Kidney capillary endothelial cell (primary cell): Measurements from ENCODE around the gene SH2D3C.

ENCODE experiments used
- DNase-seq: peaks from one replicate; pipeline ENCODE4 v3.0.0-alpha.2; 2018; ENCODE audit warnings: low spot score

SH2D3C gene, protein sequence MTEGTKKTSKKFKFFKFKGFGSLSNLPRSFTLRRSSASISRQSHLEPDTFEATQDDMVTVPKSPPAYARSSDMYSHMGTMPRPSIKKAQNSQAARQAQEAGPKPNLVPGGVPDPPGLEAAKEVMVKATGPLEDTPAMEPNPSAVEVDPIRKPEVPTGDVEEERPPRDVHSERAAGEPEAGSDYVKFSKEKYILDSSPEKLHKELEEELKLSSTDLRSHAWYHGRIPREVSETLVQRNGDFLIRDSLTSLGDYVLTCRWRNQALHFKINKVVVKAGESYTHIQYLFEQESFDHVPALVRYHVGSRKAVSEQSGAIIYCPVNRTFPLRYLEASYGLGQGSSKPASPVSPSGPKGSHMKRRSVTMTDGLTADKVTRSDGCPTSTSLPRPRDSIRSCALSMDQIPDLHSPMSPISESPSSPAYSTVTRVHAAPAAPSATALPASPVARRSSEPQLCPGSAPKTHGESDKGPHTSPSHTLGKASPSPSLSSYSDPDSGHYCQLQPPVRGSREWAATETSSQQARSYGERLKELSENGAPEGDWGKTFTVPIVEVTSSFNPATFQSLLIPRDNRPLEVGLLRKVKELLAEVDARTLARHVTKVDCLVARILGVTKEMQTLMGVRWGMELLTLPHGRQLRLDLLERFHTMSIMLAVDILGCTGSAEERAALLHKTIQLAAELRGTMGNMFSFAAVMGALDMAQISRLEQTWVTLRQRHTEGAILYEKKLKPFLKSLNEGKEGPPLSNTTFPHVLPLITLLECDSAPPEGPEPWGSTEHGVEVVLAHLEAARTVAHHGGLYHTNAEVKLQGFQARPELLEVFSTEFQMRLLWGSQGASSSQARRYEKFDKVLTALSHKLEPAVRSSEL

DNA sequence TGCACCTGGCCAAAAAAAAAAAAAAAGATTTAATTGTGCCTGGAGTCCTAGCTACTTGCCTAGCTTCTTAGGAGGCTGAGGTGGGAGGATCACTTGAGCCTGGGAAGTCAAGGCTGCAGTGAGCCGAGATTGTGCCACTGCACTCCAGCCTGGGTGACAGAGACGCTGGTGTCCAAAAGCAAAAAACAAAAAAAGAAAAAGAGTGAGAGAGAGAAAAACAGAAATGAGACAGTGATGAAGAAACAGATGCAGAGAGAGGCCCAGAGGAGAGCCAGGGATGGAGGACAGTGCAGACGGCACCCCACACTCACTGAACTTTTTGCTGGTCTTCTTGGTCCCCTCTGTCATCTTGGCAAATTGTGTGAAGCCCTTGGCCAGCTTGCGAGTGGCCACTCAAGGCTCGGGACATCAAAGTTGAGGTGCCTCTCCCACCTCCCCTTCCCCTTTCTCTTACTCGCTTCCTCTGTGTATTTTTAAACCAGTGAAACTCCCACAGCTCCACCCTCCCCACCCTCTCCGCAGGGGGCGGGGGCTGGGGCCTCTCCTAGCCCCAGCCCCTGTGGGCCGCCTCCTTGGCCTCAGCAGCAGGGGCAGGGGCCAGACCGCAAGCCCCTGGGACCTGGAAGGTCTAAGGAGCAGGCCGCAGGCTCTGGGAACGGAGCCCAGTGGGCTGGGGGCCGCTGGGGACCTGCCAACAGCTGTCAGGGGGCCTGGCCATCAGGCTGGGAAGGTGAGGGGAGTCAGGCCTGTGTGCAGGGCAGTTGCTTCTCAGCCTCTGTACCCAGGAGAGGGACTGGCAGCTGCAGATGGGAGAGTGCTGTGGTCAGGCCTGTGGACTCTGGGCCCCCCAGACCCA lies at the start of gene SH2D3C:
TSS of gene SH2D3C (minus strand) at position 387 of the 856 bp plus-strand sequence. CDS start at position 348, 39 bp downstream.
- no peak for DNase-seq

DNA sequence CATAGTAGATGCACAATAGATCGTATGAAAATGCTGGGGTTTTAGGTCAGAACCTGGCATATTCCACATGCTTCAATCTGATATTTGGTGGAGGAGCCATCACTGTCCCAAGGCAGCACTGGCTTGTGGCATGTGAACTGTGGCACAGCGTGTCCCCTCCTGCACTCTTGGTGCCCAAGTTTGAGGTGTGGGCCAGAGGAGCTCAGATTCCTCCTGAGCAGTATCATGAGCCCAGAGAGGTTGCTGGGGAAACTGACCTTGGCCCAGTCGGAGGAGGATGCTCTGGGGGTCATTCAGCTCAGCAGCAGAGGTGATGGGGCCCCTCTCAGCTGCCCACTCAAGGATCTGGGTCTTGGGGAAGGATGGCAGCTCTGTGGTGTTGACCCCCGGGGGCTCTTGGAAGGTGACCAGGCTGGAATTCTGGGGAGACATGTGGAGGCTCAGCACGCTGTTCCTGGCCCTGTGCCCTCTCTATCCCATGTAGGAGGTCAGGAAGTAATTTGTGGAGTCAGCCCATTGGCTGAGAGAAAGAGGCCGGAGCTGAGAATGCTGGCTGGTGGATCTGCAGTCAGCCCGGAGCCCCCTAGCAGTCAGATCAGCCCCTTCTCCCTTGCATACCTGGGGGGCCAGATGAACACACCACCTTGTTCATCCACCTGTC lies 47.9 kb upstream of the SH2D3C start:
- DNase-seq: no peak

DNA sequence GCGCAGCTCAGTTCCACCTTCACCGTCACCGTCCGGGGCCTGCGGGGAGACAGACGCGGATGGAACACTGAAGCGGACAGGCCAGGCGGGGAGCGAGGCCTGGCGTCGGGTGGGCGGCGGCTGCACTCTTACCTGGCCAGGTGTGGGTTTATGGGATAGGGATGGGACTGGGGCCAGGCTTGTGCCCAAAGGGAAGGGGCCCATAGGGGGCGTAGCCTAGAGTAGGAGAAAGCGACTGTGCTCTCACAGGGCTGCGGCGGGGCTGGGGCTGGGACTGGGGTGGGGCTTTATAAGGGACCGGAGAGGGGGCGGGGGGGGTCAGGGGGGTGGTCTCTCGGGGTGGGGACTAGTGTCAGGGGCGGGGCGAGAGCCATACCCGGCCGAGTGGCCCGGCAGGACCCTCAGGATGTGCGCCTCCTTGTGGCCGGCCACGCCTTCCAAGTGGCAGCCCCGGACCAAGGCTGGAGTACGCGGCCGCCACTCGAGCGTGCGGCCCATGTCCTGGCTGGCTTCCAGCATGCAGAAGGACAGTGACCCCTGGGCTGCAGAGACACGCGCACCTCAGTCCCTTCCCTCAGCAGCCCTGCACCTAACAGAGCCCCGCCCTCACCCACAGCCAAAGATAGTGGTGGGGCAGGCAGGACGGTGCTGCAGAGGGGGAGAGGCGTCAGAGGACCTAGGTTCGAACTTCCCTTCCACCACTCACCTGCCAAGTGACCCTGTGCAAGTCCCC lies 47.0 kb upstream of the SH2D3C start:
- DNase-seq: no peak

DNA sequence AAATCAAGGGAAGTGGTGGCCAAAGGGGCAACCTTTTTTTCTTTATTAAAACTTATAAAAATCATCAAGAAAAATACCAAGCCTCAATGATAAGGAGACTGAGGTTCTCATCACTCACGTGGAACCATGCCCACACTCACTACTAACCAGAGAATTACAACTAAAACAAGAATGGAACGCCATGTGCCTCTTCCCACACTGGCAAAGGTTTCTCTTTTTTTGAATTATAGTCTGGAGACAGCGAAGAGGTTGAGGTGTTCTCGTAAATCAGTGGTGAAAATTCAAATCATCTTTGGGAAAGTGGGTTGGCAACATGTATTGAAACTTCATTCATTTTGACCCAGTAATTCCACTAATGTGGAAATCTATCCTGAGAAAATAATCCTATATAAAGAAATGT lies 43.6 kb upstream of the SH2D3C start:
- no peak for DNase-seq

DNA sequence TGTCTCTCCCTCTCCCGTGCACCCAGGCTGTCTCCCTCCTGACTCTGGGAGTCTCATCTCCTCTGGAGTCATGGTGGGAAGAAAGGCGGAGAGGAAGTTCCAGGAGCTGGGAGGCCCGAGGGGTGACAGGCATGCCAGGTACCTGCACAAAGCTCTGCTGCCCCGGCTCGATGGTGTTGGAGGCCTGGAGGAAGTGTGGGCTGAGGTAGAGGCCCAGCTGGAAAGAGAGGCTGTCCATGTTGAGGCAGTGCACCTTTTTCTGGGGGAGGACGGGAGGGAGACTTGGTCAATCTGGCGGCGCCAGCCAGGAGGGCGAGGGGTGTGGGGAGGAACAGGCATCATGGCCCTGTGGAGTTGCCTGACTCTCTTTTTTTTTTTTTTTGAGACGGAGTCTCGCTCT lies 40.1 kb upstream of the SH2D3C start:
- no peak for DNase-seq

DNA sequence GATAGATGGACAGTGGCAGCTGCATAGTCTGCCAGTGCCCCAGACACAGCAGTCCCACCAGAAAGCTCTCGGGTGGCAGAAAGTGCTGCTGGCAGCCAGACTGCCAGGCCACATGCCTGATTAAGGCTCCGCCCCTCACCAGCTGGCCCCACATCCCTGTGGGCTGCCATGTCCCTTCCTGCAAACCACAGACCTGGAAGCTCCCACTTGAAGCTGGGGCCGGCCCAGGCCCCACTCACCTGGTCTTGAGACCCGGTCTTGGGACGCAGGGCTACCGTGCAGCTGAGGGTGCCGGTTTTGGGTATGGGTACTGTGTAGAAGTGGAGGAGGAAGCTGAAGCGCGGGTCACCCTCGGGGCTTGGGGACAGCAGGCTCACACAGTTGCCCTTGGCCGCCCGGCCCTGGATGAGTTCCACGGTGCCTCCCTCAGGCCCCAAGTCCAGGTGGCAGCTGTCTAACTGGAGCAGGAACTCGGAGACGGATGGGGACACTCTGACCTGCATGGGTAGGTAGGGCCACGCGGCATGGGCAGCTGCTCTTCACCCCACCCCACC lies 39.5 kb upstream of the SH2D3C start:
- DNase-seq: no peak

DNA sequence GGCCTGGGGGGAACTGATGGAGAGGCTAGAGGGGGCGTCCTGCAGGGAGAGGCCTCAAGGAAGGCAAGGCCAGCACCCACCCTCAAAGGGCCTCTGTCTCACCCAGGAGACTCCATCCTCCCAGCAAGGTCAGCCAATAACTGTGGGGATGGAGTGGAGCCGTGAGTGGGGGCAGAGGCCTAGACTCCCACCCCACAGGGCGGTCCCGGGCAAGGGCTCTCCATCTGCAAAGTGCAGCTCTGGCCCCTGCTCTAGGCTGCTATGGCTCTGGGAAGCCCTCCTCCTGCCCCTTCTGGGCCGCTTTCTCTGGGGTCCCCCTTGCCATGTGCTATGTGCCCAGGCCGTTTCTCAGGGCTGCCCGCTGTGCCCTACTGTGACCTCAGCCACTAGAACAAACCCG lies 38.3 kb upstream of the SH2D3C start:
- no peak for DNase-seq

DNA sequence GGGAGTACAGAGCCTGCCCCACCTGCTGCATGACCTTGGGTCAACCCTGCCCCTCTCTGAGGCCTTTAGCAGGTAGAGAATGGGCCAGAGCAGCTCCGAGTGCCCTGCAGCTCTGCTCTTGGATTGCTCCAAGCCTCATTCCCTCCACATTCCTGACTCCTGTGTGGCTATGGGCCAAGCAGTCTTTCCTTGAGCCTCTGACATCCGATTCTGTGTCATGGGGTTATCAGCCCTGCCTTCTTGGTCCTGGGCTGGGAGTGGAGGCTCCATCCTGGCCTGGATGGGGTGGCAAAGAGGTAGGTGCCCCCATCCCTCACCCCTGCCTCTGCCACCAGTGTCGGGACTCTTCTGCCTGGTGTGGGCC lies 37.9 kb upstream of the SH2D3C start:
- DNase-seq: no peak

DNA sequence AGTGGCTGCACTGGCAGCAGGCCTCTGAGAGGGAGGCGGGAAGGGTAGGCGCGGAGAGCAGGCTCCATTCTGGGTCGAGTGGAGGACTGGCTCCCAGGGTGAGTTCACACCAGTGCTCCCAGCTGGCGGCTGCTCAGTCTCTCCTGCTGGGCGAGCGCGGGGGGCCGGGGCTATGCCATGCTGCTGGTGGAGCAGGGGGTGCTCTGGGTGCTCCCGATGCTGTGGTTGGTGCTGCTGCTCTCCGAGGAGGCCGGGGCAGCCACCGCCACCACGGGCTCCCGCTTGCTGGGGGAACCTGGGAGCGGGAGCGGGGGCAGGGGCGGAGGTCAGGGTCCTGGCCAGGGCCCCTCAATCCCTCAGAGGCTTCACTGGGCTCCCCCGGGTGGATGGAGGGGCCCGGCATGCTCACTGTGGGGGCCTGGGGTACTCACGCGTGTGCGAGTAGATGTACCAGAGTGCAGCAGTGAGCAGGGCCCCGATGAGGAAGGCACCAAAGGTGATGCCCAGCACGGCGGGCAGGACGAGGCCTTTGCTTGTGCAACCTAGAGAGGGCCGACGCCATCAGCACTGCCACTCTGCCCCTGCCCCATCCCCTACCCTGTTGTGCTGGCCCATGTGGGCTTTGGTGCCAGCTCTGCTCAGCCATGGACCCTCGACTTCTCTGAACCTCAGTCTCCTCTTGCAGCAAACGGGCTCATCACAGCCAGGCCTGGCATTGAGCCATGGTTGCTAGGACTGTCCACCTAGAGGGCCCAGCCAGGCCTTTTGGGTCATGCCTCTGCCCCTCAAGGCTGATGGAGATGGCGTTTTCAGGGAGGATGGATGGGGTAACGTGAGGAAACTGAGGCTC lies 37.3 kb upstream of the SH2D3C start:
- DNase-seq: no peak

DNA sequence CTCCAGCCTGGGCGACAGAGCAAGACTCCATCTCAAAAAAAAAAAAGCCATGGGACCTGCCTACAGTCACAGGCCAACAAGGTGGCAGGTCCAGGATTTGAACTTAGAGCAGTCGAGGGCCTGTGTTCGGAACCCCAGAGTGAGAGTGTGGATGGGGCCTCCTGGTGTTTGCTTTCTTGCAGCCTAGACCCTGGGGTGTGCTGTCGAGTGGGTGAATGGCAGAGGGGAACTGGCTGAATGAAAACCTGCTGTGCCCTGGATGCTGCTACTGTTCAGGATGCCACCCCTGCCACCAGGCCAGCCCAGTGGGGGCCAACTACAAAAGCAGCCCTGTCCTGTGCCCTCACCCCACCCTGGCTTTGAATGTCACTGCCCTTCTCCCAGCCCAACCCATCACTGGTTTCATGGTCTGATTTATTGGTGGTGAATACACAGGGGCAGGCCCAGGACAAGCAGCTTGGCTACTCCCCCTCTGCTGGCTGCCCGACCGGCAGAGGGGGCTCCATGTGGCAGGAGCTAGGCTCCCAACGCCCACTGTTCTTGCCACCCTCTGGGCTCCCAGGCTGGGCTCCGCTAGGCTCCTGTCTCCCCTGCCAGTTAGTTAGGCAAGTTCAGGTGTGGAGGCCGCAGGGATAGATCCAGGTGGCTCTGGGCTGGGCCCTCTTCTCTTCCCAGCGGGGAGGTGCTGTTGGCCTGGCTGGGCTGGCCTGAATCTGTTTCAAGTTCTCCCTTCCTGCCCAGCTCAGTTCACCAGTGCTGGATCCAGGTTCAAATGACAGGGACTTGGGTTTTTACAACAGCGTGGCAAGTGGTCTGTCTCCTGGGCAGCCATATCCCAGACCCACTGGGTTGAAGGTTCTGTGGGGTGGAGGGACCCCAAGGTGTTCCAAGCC lies 36.4 kb upstream of the SH2D3C start:
- no peak for DNase-seq

DNA sequence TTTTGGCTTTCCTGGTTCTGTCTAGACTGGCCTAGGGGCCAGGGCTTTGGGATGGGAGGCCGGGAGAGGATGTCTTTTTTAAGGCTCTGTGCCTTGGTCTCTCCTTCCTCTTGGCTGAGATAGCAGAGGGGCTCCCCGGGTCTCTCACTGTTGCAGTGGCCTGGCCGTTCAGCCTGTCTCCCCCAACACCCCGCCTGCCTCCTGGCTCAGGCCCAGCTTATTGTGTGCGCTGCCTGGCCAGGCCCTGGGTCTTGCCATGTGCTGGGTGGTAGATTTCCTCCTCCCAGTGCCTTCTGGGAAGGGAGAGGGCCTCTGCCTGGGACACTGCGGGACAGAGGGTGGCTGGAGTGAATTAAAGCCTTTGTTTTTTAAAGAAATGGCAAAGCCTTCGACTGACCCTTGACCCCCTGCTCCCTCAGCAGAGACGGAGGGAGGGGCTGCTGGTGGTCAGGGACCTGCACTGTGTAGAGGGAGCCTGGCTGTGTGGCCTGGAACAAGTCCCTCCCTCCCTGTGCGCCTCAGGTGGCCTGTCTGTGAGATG lies 35.3 kb upstream of the SH2D3C start:
- no peak for DNase-seq

DNA sequence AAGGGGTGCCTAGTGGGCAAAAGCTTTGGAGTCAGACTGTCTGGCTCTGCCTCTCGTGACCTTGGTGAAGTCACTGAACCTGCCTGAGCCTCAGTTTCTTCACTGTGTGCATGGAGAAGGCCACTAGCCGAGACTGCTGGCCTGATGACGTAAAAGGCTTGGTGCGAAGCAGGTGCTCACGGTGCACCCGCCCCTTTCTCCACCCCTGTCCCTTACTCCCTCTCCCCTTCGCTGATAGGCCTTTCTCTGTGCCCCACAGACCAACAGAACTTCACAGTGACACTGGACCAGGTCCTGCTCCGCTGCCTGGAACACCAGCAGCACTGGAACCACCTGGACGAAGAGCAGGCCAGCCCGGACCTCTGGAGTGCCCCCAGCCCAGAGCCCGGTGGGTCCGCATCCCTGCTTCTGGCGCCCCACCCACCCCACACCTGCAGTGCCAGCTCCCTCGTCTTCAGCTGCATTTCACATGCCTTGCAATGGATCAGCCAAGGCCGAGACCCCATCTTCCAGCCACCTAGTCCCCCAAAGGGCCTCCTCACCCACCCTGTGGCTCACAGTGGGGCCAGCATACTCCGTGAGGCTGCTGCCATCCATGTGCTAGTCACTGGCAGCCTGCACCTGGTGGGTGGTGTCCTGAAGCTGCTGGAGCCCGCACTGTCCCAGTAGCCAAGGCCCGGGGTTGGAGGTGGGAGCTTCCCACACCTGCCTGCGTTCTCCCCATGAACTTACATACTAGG lies 34.6 kb upstream of the SH2D3C start:
- DNase-seq: no peak

DNA sequence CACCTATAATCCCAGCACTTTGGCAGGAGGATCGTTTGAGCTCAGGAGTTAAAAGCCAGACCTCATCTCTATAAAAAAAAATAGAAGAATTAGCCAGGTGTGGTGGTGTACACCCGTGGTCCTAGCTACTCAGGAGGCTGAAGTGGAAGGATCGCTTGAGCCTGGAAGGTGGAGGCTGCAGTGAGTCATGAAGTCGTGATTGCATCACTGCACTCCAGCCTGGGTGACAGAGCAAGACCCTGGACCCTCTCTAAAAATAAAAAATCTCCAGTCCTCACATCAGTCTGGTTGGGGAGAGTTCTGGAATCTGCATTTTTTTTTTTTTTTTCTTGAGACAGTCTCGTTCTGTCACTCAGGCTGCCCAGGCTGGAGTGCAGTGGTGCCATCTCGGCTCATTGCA lies 33.5 kb upstream of the SH2D3C start:
- no peak for DNase-seq

DNA sequence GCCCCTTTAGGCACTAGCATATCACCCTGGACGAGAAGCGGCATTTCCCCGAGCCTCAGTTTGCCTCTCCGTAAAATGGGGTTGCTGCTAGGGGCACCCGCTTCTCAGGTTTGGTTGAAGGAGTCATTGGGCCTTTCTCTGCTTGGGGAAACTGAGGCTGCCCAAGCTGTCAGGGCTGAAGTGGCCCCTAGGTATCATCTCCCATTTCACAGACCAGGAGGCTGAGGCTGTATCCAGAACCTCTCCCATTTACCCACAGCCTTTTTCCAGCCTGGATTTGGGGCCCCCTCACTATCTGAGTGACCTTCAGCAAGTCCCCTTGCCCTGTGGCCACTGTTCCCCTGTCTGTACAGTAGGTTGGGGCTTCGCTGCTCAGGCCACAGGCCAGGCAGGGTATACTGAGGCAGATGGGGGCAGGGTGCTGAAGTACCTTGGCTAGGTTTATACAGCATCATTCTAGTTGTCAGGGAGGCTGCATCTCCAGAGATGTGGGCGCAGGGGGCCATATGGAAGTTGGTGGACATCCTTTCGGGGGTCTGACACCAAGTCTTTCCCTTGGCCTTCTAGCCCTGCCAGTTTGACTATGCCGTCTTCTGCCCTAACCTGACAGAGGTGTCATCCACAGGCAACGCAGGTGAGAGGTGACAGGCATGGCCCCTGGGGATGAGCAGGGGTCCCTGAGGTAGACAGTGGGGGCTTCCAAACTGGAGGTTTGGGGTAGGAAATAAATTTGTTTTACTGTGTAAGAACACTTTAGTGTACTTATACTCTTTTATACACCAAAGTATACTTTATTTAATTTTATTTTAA lies 32.1 kb upstream of the SH2D3C start:
- no peak for DNase-seq

DNA sequence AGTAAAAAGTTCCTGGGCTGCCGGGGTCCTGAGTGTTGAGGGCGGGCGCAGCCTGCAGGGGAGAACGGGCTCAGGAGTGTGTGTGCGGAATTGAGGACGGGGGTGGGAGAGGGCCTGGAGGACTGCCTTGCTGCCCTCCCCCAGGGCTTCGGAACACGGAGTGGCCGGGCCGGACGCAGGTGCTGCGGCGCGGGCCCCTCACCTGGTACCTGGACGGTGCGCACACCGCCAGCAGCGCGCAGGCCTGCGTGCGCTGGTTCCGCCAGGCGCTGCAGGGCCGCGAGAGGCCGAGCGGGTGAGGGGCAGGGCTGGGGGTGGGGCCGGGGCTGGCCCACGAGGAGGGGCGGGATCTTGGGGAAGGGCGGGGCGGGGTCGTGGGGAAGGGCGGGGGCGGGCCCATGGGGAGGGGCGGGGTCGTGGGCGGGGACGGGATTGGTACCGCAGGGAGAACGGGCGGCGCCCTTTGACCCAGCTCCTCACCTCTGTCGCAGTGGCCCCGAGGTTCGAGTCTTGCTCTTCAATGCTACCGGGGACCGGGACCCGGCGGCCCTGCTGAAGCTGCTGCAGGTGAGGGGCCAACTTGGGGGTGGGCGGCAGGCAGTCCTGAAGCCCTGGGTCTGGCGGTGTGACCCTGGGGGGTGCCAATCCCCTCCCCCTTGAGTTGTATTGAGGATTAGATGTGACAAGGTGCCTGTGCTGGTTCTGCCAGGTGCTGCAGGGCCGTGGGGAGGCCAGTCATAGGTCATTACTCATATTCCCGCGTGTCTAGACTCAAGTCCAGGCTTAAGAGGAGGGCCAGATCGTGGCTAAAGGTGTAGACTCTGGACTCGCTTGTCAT lies 31.3 kb upstream of the SH2D3C start:
- no peak for DNase-seq

DNA sequence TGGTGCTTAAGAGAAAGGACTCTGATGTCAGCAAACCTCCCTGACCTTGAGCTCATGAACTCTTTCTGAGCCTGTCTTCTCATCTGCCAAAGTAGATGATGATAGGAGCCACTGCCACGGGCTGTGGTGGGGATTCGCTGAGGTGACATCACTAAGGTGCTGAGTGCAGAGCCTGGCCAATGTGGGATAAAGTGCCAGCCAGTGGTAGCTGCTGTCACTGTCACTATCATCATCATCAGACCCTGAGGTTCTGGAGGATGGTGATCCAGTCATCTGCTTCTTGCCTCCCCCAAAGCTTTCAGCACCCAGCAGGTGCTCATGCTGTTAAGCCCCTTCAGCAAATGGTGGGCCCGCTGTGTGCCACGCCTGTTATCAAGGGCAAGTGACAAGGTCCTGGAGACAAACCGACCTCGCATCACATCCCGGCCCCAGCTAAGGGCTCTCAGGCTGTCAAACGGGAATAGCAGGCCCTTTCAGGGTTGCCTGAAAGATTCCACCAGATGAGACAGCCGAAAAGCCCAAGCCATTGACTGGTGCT lies 30.6 kb upstream of the SH2D3C start:
- DNase-seq: no peak
